IMR-90 (cell line): Measurements from ENCODE around the gene C16orf87. TPM values are rescaled to one million over a fixed set of nuclear protein-coding genes. Genes with fewer than 3 reads are reported as not detected.

Experiments
- ATAC-seq: fragments of 200-7000 bp; cut with Tn5 transposase; 2 replicates; pipeline ENCODE4 v1.9.1; 2020; ENCODE audit warnings: low read depth, mild to moderate bottlenecking, moderate library complexity
- BruUV-seq: library from RNA; stranded (reverse); fragments of 400-500 nt; replicated peaks from 2 replicates; lab custom pipeline; 2021; lab: Mats Ljungman, UMichigan
- CTCF ChIA-PET: fragments of 300-600 bp; formaldehyde crosslinking; extraction: SDS; loops from one replicate; lab custom pipeline; 2021; ENCODE audit warnings: antibody characterized with exemption; lab: Yijun Ruan, JAX
- POLR2A ChIA-PET: fragments of 300-600 bp; sonication (Branson Sonifier 250); formaldehyde crosslinking; loops from one replicate; lab custom pipeline; 2022; ENCODE audit warnings: antibody characterized with exemption; ENCODE audit not compliant: unreplicated experiment; lab: Charles Lee
- DNase-seq: peaks from one replicate; pipeline ENCODE4 v3.0.0; 2013
- H2AFZ ChIP-seq: replicated peaks from 2 replicates; pipeline ENCODE3; 2013; ENCODE audit warnings: low read length, mild to moderate bottlenecking; ENCODE audit not compliant: poor library complexity
- H2AK5ac ChIP-seq: 2 replicates; pipeline ENCODE4 v1.6.1; 2013; ENCODE audit warnings: low read depth, low read length, inconsistent platforms
- H2AK9ac ChIP-seq: replicated peaks from 2 replicates; pipeline ENCODE3; 2013; ENCODE audit warnings: mild to moderate bottlenecking, low read depth, low read length, moderate library complexity; ENCODE audit not compliant: poor library complexity
- H2BK120ac ChIP-seq: 2 replicates; pipeline ENCODE4 v1.6.1; 2013; ENCODE audit warnings: low read depth, low read length, inconsistent platforms
- H2BK15ac ChIP-seq: 3 replicates; pipeline ENCODE4 v1.6.1; 2013; ENCODE audit warnings: low read depth, low read length, inconsistent platforms
- H2BK20ac ChIP-seq: 2 replicates; pipeline ENCODE4 v1.6.1; 2013; ENCODE audit warnings: low read depth, mild to moderate bottlenecking, inconsistent platforms, low read length, moderate library complexity
- H2BK5ac ChIP-seq: 2 replicates; pipeline ENCODE4 v1.6.1; 2013; ENCODE audit warnings: mild to moderate bottlenecking, low read depth, low read length, inconsistent platforms; ENCODE audit not compliant: poor library complexity, severe bottlenecking
- H3K14ac ChIP-seq: replicated peaks from 2 replicates; pipeline ENCODE4 v1.6.1; 2013; ENCODE audit warnings: low read depth, low read length, inconsistent platforms
- H3K18ac ChIP-seq: 2 replicates; pipeline ENCODE4 v1.6.1; 2013; ENCODE audit warnings: low read depth, low read length, control low read depth
- H3K23ac ChIP-seq: 2 replicates; pipeline ENCODE4 v1.6.1; 2013; ENCODE audit warnings: low read depth, low read length, inconsistent platforms
- H3K27ac ChIP-seq: 2 replicates; pipeline ENCODE4 v1.5.1; 2013; ENCODE audit warnings: mild to moderate bottlenecking, control low read depth, low read length; ENCODE audit not compliant: insufficient read depth
- H3K27me3 ChIP-seq: 2 replicates; pipeline ENCODE4 v1.6.1; 2013; ENCODE audit warnings: low read length; ENCODE audit not compliant: control insufficient read depth, insufficient read depth
- H3K36me3 ChIP-seq: 2 replicates; pipeline ENCODE4 v1.6.1; 2013; ENCODE audit warnings: low read length, mixed read lengths; ENCODE audit not compliant: control insufficient read depth, insufficient read depth
- H3K4ac ChIP-seq: 2 replicates; pipeline ENCODE4 v1.6.1; 2013; ENCODE audit warnings: low read depth, low read length, inconsistent platforms
- H3K4me1 ChIP-seq: 2 replicates; pipeline ENCODE4 v1.6.1; 2013; ENCODE audit warnings: low read length, mixed read lengths; ENCODE audit not compliant: control insufficient read depth, insufficient read depth
- H3K4me2 ChIP-seq: 2 replicates; pipeline ENCODE4 v1.6.1; 2013; ENCODE audit warnings: low read depth, mild to moderate bottlenecking, control low read depth, low read length, moderate library complexity
- H3K4me3 ChIP-seq: 2 replicates; pipeline ENCODE4 v1.5.1; 2013; ENCODE audit warnings: low read depth, mild to moderate bottlenecking, control low read depth, low read length, moderate library complexity; ENCODE audit not compliant: insufficient read depth
- H3K56ac ChIP-seq: 2 replicates; pipeline ENCODE4 v1.6.1; 2013; ENCODE audit warnings: low read length, inconsistent platforms; ENCODE audit not compliant: insufficient read depth; ENCODE audit errors: extremely low read depth
- H3K79me1 ChIP-seq, 2 experiments: 2 replicates each; pipeline ENCODE4 v1.6.1; 2013; ENCODE audit warnings: low read length in 2 of 2, inconsistent platforms in 1 of 2, low read depth in 1 of 2
- H3K9ac ChIP-seq: 2 replicates; pipeline ENCODE4 v1.6.1; 2013; ENCODE audit warnings: low read depth, low read length, control low read depth
- H3K9me1 ChIP-seq: 2 replicates; pipeline ENCODE4 v1.6.1; 2013; ENCODE audit warnings: low read length, inconsistent platforms; ENCODE audit not compliant: insufficient read depth
- H3K9me3 ChIP-seq: 2 replicates; pipeline ENCODE4 v1.6.1; 2013; ENCODE audit warnings: low read length; ENCODE audit not compliant: control insufficient read depth, insufficient read depth
- H4K20me1 ChIP-seq: 2 replicates; pipeline ENCODE4 v1.6.1; 2013; ENCODE audit warnings: low read length, inconsistent platforms; ENCODE audit not compliant: insufficient read depth
- H4K5ac ChIP-seq: 2 replicates; pipeline ENCODE4 v1.6.1; 2013; ENCODE audit warnings: mild to moderate bottlenecking, low read depth, low read length, control low read depth
- H4K8ac ChIP-seq, 2 experiments: 2 replicates each; pipeline ENCODE4 v1.6.1; 2013; ENCODE audit warnings: low read depth in 2 of 2, low read length in 2 of 2, control low read depth in 1 of 2, inconsistent platforms in 1 of 2
- H4K91ac ChIP-seq: 2 replicates; pipeline ENCODE4 v1.6.1; 2013; ENCODE audit warnings: low read depth, low read length, inconsistent platforms; ENCODE audit not compliant: insufficient read depth
- CEBPB ChIP-seq: IDR thresholded peaks from 2 replicates; pipeline ENCODE4 v1.6.1; 2012; ENCODE audit warnings: low read depth, low read length, improper control_type of control experiment
- MAZ ChIP-seq: IDR thresholded peaks from 2 replicates; pipeline ENCODE4 v1.6.1; 2012; ENCODE audit warnings: low read depth, mild to moderate bottlenecking, low read length, improper control_type of control experiment, moderate library complexity, borderline replicate concordance
- WGBS, 2 experiments: methylation state at CpG; one replicate each; pipeline versions ENCODE4 v1.1.5 to v1.1.7; 2013; ENCODE audit warnings: missing lambda C conversion rate in 2 of 2; ENCODE audit not compliant: insufficient read length in 1 of 2; ENCODE audit errors: extremely low coverage in 2 of 2; 5-methylcytosine and 5-hydroxymethylcytosine counted together
- dilution Hi-C: fragments of 300-500 bp; cut with HindIII; formaldehyde crosslinking; loops from one replicate; pipeline ENCODE4 v1.14.3; 2018; ENCODE audit warnings: low sequenced_read_pairs; ENCODE audit not compliant: unreplicated experiment
- in situ Hi-C: fragments of 300-500 bp; cut with MboI; formaldehyde crosslinking; loops from 3 replicates; pipeline ENCODE4 v1.14.3; 2019; ENCODE audit warnings: low sequenced_read_pairs, inconsistent platforms, mixed read lengths
- intact Hi-C: fragments of 100-400 bp; cut with micrococcal nuclease; formaldehyde crosslinking; loops from 2 replicates; pipeline ENCODE4 v1.10.0; 2022
- polyA plus RNA-seq, 3 experiments: library from polyadenylated mRNA; depleted of rRNA; stranded (reverse); fragments of >200 nt; gene quantifications; 2 replicates each; pipeline ENCODE4 v1.2.3, GENCODE V29; 2012; ENCODE audit warnings: low replicate concordance in 1 of 3
- total RNA-seq: library from RNA; depleted of rRNA; stranded (reverse); fragments of >200 nt; gene quantifications from 2 replicates; pipeline ENCODE4 v1.2.3, GENCODE V29; 2012

C16orf87 gene
- total and polyA plus RNA-seq, 2 of the 4 experiments (the other 2 are of a cell fraction), result 6.3 to 8.1 TPM

GRCh38 chr16:46866286-46866685 lies 35.3 kb upstream of the C16orf87 start:
- no TSS peak for BruUV-seq
- H4K5ac ChIP-seq, result no peak overlapping the region
- H2BK120ac ChIP-seq, result no peak overlapping the region
- H2BK20ac ChIP-seq, result no peak overlapping the region
- 0 out of 2 replicates have a peak, but pooled peaks cover 2% of the 10 kb centered on the region for H3K27me3 ChIP-seq
- DNase-seq (no peak), ATAC-seq (no peak)
- H4K91ac ChIP-seq, result no peak overlapping the region
- no peaks in the 10 kb centered on the region for H3K79me1 ChIP-seq
- no peak overlapping the region for H3K4me2 ChIP-seq
- dilution Hi-C loops, result no loop called here
- ChIA-PET POLR2A (no interaction called here), CTCF (no interaction called here)
- H3K56ac ChIP-seq, result no peak overlapping the region
- no peak overlapping the region for H3K27ac ChIP-seq
- no peaks in the 10 kb centered on the region for H3K36me3 ChIP-seq
- H4K20me1 ChIP-seq, result no peaks in the 10 kb centered on the region
- H3K4me1 ChIP-seq, result 0 out of 2 replicates have a peak, but pooled peaks cover 2% of the 10 kb centered on the region
- H3K4ac ChIP-seq, result no peak overlapping the region
- H3K9me1 ChIP-seq, result no peaks in the 10 kb centered on the region
- no peak overlapping the region for H3K9ac ChIP-seq
- in situ Hi-C loops, result no loop called here
- no peak overlapping the region for H3K18ac ChIP-seq
- no peak overlapping the region for H3K23ac ChIP-seq
- WGBS, 2 experiments, result no CpG with 5 or more reads among the region's 1 CpG
- H2BK15ac ChIP-seq, result no peak overlapping the region
- no peak overlapping the region for H4K8ac ChIP-seq
- no peak overlapping the region for H2BK5ac ChIP-seq
- H2AK9ac ChIP-seq, result no peak overlapping the region
- no peak overlapping the region for H3K4me3 ChIP-seq
- 0 out of 2 replicates have a peak, but pooled peaks cover 2% of the 10 kb centered on the region for H3K9me3 ChIP-seq
- intact Hi-C loops, result no loop called here
- TF ChIP-seq MAZ (no peak), CEBPB (peak; percentile 46)
- no peak overlapping the region for H2AFZ ChIP-seq
- H3K14ac ChIP-seq, result no peak overlapping the region
- H2AK5ac ChIP-seq, result no peak overlapping the region
